ENCODE results near the gene CEP290.

DNA sequence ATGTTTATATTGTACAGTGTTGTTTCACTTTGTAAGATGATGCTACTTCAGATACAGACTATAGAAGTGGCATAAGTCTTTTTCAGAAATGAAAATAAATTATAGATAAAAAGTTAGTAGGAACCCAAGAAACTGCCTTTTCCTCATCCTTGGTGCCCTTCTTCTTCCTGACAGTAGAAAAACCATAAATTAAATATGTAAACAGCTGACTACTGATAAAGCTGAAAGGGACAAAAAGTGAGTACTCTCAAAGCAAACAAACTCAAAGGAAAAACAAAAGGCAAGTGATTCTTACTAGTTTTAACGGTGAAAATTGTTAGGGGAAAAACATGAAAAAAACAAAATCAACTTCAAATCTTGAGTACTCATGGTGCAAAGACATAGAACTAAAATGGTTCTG, 104.1 kb downstream of the CEP290 start:
- TF ChIP-seq, protein P1, sequence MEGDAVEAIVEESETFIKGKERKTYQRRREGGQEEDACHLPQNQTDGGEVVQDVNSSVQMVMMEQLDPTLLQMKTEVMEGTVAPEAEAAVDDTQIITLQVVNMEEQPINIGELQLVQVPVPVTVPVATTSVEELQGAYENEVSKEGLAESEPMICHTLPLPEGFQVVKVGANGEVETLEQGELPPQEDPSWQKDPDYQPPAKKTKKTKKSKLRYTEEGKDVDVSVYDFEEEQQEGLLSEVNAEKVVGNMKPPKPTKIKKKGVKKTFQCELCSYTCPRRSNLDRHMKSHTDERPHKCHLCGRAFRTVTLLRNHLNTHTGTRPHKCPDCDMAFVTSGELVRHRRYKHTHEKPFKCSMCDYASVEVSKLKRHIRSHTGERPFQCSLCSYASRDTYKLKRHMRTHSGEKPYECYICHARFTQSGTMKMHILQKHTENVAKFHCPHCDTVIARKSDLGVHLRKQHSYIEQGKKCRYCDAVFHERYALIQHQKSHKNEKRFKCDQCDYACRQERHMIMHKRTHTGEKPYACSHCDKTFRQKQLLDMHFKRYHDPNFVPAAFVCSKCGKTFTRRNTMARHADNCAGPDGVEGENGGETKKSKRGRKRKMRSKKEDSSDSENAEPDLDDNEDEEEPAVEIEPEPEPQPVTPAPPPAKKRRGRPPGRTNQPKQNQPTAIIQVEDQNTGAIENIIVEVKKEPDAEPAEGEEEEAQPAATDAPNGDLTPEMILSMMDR (IDR thresholded peaks at IDR 0.05; ENCODE audit: extremely low read depth in 1 of 2, insufficient read depth in 1 of 2, low read depth in 1 of 2, low read length in 2 of 2): no peak
- TF ChIP-seq POLR2A (IDR thresholded peaks at IDR 0.05; ENCODE audit: low read depth, low read length): no peak
- no peak for TF ChIP-seq EZH2 (IDR thresholded peaks at IDR 0.05; ENCODE audit: borderline replicate concordance, low read depth, low read length, severe bottlenecking)
- TF ChIP-seq POLR2AphosphoS5 (IDR thresholded peaks at IDR 0.05; ENCODE audit: insufficient read depth, low read depth, low read length): no peak

Measured in endothelial cell of umbilical vein (primary cell).